PFSK-1 (cell line): ENCODE measurements around the gene PLA2G3.

Source experiments
- FOXP2 ChIP-seq: optimal IDR thresholded peaks from 2 replicates; pipeline ENCODE3; 2011; ENCODE audit warnings: borderline replicate concordance, control low read depth, inconsistent platforms; ENCODE audit not compliant: insufficient read depth; ENCODE audit errors: extremely low read length, extremely low read depth
- POLR2AphosphoS5 ChIP-seq: IDR thresholded peaks from 2 replicates; pipeline ENCODE4 v1.6.1; 2012; ENCODE audit warnings: low read depth, mild to moderate bottlenecking, control low read depth, low read length, moderate library complexity
- SIN3A ChIP-seq: IDR thresholded peaks from 2 replicates; pipeline ENCODE4 v1.6.1; 2012; ENCODE audit warnings: mild to moderate bottlenecking, low read length, moderate library complexity, borderline replicate concordance; ENCODE audit not compliant: insufficient read depth
- TAF1 ChIP-seq: IDR thresholded peaks from 2 replicates; pipeline ENCODE4 v1.6.1; 2012; ENCODE audit warnings: low read length, control low read depth, borderline replicate concordance; ENCODE audit not compliant: insufficient read depth
- TF ChIP-seq, protein P1 (sequence below), 2 experiments: IDR thresholded peaks; 2 replicates each; pipeline versions ENCODE4 v1.6.1 to v1.8.0; 2011 to 2012; ENCODE audit warnings: low read depth in 2 of 2, low read length in 2 of 2, control low read depth in 1 of 2, inconsistent platforms in 1 of 2, mild to moderate bottlenecking in 1 of 2, moderate library complexity in 1 of 2; ENCODE audit not compliant: insufficient read depth in 1 of 2

The PLA2G3 gene

DNA sequence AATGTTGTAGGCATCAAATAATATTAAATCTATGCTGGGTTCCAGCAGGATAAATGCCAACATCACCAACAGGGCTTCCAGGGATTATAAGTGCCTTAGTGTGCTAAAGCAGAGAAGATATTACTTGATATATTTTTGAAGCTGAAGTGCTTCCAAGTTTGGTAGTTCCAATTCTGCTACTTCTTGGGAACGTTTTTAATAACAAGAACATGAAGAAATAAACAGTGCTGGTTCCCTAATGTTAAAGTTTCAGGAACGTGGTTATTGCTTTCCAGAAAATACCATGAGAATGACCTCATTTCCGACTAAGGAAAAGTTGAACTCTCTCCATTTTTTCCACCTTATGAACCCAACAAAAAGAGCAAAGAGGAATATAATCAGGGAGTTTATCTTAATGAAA is 15.1 kb upstream of the PLA2G3 start:
- TF ChIP-seq, protein P1, sequence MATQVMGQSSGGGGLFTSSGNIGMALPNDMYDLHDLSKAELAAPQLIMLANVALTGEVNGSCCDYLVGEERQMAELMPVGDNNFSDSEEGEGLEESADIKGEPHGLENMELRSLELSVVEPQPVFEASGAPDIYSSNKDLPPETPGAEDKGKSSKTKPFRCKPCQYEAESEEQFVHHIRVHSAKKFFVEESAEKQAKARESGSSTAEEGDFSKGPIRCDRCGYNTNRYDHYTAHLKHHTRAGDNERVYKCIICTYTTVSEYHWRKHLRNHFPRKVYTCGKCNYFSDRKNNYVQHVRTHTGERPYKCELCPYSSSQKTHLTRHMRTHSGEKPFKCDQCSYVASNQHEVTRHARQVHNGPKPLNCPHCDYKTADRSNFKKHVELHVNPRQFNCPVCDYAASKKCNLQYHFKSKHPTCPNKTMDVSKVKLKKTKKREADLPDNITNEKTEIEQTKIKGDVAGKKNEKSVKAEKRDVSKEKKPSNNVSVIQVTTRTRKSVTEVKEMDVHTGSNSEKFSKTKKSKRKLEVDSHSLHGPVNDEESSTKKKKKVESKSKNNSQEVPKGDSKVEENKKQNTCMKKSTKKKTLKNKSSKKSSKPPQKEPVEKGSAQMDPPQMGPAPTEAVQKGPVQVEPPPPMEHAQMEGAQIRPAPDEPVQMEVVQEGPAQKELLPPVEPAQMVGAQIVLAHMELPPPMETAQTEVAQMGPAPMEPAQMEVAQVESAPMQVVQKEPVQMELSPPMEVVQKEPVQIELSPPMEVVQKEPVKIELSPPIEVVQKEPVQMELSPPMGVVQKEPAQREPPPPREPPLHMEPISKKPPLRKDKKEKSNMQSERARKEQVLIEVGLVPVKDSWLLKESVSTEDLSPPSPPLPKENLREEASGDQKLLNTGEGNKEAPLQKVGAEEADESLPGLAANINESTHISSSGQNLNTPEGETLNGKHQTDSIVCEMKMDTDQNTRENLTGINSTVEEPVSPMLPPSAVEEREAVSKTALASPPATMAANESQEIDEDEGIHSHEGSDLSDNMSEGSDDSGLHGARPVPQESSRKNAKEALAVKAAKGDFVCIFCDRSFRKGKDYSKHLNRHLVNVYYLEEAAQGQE (IDR thresholded peaks at IDR 0.05; ENCODE audit: insufficient read depth in 1 of 2, low read depth in 2 of 2, low read length in 2 of 2): no peak
- no peak for TF ChIP-seq SIN3A
- TF ChIP-seq POLR2AphosphoS5: no peak
- TF ChIP-seq FOXP2: no peak
- no peak for TF ChIP-seq TAF1

- TF ChIP-seq POLR2AphosphoS5 (no peak), TAF1 (no peak), FOXP2 (no peak), SIN3A (no peak)
- TF ChIP-seq, protein P1 (IDR thresholded peaks at IDR 0.05; ENCODE audit: insufficient read depth in 1 of 2, low read depth in 2 of 2, low read length in 2 of 2): no peak
These were observed 14.7 kb upstream of the PLA2G3 start for GRCh38 chr22:31154975-31155374.

- TF ChIP-seq SIN3A (no peak), FOXP2 (no peak), POLR2AphosphoS5 (no peak)
- TF ChIP-seq, protein P1 (IDR thresholded peaks at IDR 0.05; ENCODE audit: insufficient read depth in 1 of 2, low read depth in 2 of 2, low read length in 2 of 2): no peak
These were observed 13.0 kb upstream of the PLA2G3 start for GRCh38 chr22:31153357-31153756.

DNA sequence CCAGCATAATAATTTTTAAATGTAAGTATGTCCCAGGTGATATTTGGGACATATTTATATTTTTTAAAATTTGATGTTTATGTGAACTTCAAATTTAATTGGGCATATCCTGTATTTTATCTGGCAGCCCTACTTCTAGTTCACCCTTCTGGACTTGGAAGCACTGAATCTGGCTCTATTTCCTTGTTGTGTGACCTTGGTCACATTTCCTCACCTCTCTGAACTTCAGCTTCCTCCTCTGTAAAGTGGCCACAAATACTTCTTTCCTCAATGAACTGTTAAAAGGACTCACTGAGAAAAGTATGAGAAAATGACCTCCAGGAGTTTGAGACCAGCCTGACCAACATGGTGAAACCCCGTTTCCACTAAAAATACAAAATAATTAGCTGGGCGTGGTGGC is 11.6 kb upstream of the PLA2G3 start:
- TF ChIP-seq SIN3A (no peak), TAF1 (no peak)

- no peak for TF ChIP-seq FOXP2
- TF ChIP-seq SIN3A: no peak
- no peak for TF ChIP-seq POLR2AphosphoS5
- TF ChIP-seq, protein P1 (IDR thresholded peaks at IDR 0.05; ENCODE audit: insufficient read depth in 1 of 2, low read depth in 2 of 2, low read length in 2 of 2): no peak
These were observed 10.3 kb upstream of the PLA2G3 start for GRCh38 chr22:31150615-31151014.
